ENCODE measurements around the gene CT45A1. TPM values are rescaled to one million over a fixed set of nuclear protein-coding genes. Genes with fewer than 3 reads are reported as not detected.
"Not testable (repeated sequence)": the region's sequence is repeated elsewhere in the genome, so short reads cannot be mapped to it uniquely, and the experiment has no call there.

The CT45A1 gene
- total RNA-seq = not detected

DNA sequence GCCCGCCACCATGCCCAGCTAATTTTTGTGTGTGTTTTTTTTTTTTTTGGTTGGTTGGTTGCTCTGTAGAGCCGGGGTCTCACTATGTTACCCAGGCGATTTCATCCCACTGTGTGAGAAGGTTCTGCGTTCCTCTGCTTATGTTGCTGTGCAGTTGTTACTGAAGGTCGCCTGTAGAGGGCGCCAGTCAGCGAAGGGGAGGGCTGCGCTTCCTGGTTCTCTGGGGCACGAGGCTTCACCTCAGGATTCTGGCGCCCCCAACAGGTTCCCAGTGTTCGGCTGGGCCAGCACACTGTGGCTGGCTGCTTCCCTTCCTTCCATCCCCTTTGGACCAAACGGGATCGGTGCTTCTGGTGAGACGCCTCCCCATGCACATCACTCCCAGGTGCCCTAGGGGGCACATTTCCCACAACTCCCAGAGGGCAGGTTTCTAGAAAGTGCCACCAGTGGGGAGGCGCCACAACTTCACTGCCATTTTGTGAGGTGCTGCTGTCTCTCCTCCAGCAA lies at the start of gene CT45A1:
TSS of gene CT45A1 (plus strand) at position 457 of the 507 bp plus-strand sequence. CDS start 5,302 bp downstream, outside the sequence.
- intact Hi-C loops (cut with micrococcal nuclease); H3K36me3 Mint-ChIP-seq (ENCODE audit: low read depth); H3K9me3 Mint-ChIP-seq; H3K27me3 Mint-ChIP-seq (ENCODE audit: low read depth); H3K27ac Mint-ChIP-seq; H3K4me1 Mint-ChIP-seq (ENCODE audit: low read depth); H3K4me3 Mint-ChIP-seq: not testable (repeated sequence)
- CTCF ChIA-PET = interaction anchor here (0.7 kb wide), 1 partner anchor 536 kb away, joined by 3 read pairs; no protein-coding TSS in a partner anchor
- peak; percentile 34 for DNase-seq

GRCh38 chrX:135672979-135673378 lies 40.5 kb upstream of the CT45A1 start:
- H3K9me3 Mint-ChIP-seq; H3K27ac Mint-ChIP-seq; H3K27me3 Mint-ChIP-seq (ENCODE audit: low read depth); DNase-seq; CTCF ChIA-PET; intact Hi-C loops (cut with micrococcal nuclease); H3K4me3 Mint-ChIP-seq; H3K4me1 Mint-ChIP-seq (ENCODE audit: low read depth); H3K36me3 Mint-ChIP-seq (ENCODE audit: low read depth): not testable (repeated sequence)

DNA sequence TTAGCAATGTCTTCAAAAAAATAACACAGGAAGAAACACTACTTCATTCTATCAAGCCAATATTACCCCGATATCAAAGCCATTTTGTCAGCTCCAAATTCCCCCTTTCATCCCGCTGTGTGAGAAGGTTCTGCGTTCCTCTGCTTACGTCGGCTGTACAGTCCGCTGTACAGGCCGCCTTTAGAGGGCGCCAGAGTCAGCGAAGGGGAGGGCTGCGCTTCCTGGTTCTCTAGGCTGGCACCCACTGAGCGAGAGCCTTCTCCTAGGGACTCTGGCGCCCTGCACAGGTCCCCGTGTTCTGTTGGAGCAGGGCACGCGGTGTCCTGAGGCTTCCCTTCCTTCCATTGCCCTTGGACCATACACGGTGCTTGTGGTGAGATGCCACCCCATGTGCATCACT lies 25.3 kb upstream of the CT45A1 start:
- no peaks in the 10 kb centered on the region for H3K4me1 Mint-ChIP-seq (ENCODE audit: low read depth)
- H3K36me3 Mint-ChIP-seq (ENCODE audit: low read depth) = no peaks in the 10 kb centered on the region
- peak; percentile 9 for DNase-seq
- no peak overlapping the region for H3K4me3 Mint-ChIP-seq
- H3K27me3 Mint-ChIP-seq (ENCODE audit: low read depth) = peaks cover 4% of the 10 kb centered on the region
- H3K27ac Mint-ChIP-seq = no peak overlapping the region
- intact Hi-C loops (cut with micrococcal nuclease) = no loop called here
- CTCF ChIA-PET = interaction anchor here (0.6 kb wide), 1 partner anchor 24 kb away, joined by 4 read pairs; no protein-coding TSS in a partner anchor
- no peaks in the 10 kb centered on the region for H3K9me3 Mint-ChIP-seq

DNA sequence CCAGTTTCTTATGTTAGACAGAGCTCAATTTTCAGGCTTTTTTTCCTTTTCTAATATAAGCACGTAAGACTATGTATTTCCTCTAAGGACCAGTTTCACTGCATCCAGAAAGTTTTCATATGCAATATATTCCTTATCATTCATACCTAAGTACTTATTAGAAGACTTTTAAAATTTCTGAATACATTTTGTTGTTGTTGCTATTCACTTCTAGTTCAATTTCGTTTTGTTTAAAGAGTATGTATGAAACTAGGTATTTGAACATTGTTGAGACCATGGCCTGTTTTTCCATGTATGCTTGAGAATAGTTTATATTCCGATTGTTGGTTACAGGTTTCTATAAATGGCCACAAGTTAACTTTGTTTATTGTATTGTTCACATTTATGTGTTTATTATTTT lies 18.0 kb upstream of the CT45A1 start:
- Mint-ChIP-seq H3K27ac (no peak overlapping the region), H3K27me3 (ENCODE audit: low read depth) (peaks cover 2% of the 10 kb centered on the region), H3K4me1 (ENCODE audit: low read depth) (no peaks in the 10 kb centered on the region), H3K36me3 (ENCODE audit: low read depth) (no peaks in the 10 kb centered on the region), H3K9me3 (no peaks in the 10 kb centered on the region), H3K4me3 (no peak overlapping the region)
- CTCF ChIA-PET = no interaction called here
- intact Hi-C loops (cut with micrococcal nuclease) = loop anchor here (10.0 kb wide), 1 partner anchor 211 kb away; no protein-coding TSS in a partner anchor
- DNase-seq = no peak

DNA sequence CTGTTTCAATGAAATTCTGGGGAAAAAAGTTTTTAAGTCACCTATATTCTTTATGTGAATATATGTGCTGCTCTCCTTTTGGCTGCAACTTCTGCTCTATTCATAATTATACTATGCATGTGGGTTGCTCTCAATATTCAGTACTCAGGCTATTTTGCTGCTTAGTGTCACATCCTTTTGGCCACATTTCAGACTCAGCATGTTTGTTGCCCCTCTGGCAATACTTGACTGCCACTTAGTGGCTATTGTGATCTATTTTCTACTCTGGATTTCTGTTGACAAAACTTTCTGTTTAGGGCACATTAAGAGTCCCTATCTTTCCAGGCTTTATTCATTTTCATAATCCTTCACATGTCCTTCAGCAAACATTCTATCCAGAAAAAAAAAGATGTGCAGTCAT lies 15.8 kb upstream of the CT45A1 start:
- no peaks in the 10 kb centered on the region for H3K9me3 Mint-ChIP-seq
- no peak overlapping the region for H3K4me3 Mint-ChIP-seq
- no peaks in the 10 kb centered on the region for H3K36me3 Mint-ChIP-seq (ENCODE audit: low read depth)
- CTCF ChIA-PET = no interaction called here
- no peaks in the 10 kb centered on the region for H3K4me1 Mint-ChIP-seq (ENCODE audit: low read depth)
- no peak overlapping the region for H3K27ac Mint-ChIP-seq
- intact Hi-C loops (cut with micrococcal nuclease) = loop anchor here (10.0 kb wide), 1 partner anchor 213 kb away; no protein-coding TSS in a partner anchor
- no peaks in the 10 kb centered on the region for H3K27me3 Mint-ChIP-seq (ENCODE audit: low read depth)
- no peak for DNase-seq

DNA sequence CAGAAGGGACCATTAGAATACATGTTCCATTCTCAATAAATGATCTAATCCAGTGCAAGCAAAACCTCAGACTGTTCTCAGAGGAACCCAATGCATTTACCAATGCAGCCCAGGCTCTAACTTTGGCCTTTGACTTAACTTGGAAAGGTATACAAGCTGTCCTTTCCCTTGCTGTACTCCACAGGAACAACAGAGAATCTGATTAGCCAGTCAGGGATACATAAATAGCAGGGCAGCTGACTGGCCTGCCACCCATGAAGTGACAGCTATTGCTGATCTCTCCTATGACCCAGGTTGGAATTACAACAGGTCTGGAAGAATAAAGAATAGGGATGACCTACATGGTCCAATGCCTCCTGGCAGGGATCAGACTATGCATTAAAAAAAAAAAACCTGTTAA lies 14.5 kb upstream of the CT45A1 start:
- DNase-seq = no peak
- Mint-ChIP-seq H3K4me1 (ENCODE audit: low read depth) (no peaks in the 10 kb centered on the region), H3K27ac (no peak overlapping the region), H3K9me3 (no peaks in the 10 kb centered on the region), H3K36me3 (ENCODE audit: low read depth) (no peaks in the 10 kb centered on the region), H3K4me3 (no peak overlapping the region), H3K27me3 (ENCODE audit: low read depth) (no peaks in the 10 kb centered on the region)
- intact Hi-C loops (cut with micrococcal nuclease) = loop anchor here (10.0 kb wide), 1 partner anchor 214 kb away; no protein-coding TSS in a partner anchor
- CTCF ChIA-PET = no interaction called here

- intact Hi-C loops (cut with micrococcal nuclease) = no loop called here
- Mint-ChIP-seq H3K9me3 (no peaks in the 10 kb centered on the region), H3K27ac (no peak overlapping the region), H3K4me1 (ENCODE audit: low read depth) (no peaks in the 10 kb centered on the region), H3K27me3 (ENCODE audit: low read depth) (no peaks in the 10 kb centered on the region), H3K4me3 (no peak overlapping the region), H3K36me3 (ENCODE audit: low read depth) (no peaks in the 10 kb centered on the region)
- CTCF ChIA-PET = no interaction called here
- peak; percentile 57 for DNase-seq
These were observed 5.6 kb upstream of the CT45A1 start for GRCh38 chrX:135707880-135708279.

DNA sequence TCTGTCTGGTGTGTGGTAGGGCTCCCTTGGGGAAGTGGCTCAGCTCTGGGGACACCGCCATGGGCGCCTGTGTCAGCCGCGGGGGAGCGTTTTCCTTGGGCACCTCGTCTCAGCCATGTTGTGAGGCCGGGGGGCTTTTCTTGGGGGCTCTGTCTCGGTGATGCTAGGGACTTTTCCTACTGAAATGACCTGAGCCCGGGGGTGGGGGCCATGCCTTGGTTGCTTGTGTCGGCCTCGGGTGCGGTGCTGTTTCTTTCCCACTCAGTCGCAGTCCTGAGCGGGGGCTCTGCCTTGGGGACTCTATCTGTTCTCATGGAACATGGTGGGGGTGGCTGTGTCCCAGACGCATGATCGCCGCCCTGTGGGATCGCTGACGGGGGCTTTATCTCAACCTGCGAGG lies 356 bp downstream of the CT45A1 start:
- H3K4me1 Mint-ChIP-seq (ENCODE audit: low read depth) = no peaks in the 10 kb centered on the region
- CTCF ChIA-PET = no interaction called here
- H3K9me3 Mint-ChIP-seq = no peaks in the 10 kb centered on the region
- intact Hi-C loops (cut with micrococcal nuclease) = no loop called here
- H3K4me3 Mint-ChIP-seq = no peak overlapping the region
- H3K27me3 Mint-ChIP-seq (ENCODE audit: low read depth) = no peaks in the 10 kb centered on the region
- DNase-seq = no peak
- no peak overlapping the region for H3K27ac Mint-ChIP-seq
- no peaks in the 10 kb centered on the region for H3K36me3 Mint-ChIP-seq (ENCODE audit: low read depth)

DNA sequence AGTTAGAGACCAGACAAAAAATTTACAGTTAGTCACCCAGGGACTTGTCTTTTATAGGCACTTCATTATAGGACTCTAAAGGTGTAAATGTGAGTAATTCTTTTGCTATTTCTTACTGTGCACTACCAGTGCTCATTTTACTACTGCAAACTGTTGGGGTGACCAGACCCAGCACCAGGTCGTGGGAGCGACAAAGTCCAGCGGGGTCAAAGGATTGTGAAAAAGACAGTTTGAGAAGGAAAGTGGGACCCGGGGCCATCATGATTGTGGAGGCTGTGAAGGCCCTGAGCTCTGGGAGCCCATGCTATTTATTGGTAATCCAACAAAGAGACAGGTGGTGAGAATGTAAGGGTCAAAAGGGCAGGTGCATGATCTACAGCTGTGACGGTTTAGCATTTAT lies 21.2 kb downstream of the CT45A1 start:
- H3K27me3 Mint-ChIP-seq (ENCODE audit: low read depth); H3K36me3 Mint-ChIP-seq (ENCODE audit: low read depth); H3K27ac Mint-ChIP-seq; DNase-seq; H3K4me3 Mint-ChIP-seq; intact Hi-C loops (cut with micrococcal nuclease); H3K4me1 Mint-ChIP-seq (ENCODE audit: low read depth); CTCF ChIA-PET; H3K9me3 Mint-ChIP-seq: not testable (repeated sequence)

- H3K4me1 Mint-ChIP-seq (ENCODE audit: low read depth) = no peaks in the 10 kb centered on the region
- no peak overlapping the region for H3K27ac Mint-ChIP-seq
- intact Hi-C loops (cut with micrococcal nuclease) = no loop called here
- no peak for DNase-seq
- H3K36me3 Mint-ChIP-seq (ENCODE audit: low read depth) = no peaks in the 10 kb centered on the region
- no peaks in the 10 kb centered on the region for H3K9me3 Mint-ChIP-seq
- CTCF ChIA-PET = interaction anchor here (0.7 kb wide), 1 partner anchor 31 kb away, joined by 3 read pairs; no protein-coding TSS in a partner anchor
- no peak overlapping the region for H3K4me3 Mint-ChIP-seq
- no peaks in the 10 kb centered on the region for H3K27me3 Mint-ChIP-seq (ENCODE audit: low read depth)
These were observed 24.1 kb downstream of the CT45A1 start for GRCh38 chrX:135737366-135738071.

DNA sequence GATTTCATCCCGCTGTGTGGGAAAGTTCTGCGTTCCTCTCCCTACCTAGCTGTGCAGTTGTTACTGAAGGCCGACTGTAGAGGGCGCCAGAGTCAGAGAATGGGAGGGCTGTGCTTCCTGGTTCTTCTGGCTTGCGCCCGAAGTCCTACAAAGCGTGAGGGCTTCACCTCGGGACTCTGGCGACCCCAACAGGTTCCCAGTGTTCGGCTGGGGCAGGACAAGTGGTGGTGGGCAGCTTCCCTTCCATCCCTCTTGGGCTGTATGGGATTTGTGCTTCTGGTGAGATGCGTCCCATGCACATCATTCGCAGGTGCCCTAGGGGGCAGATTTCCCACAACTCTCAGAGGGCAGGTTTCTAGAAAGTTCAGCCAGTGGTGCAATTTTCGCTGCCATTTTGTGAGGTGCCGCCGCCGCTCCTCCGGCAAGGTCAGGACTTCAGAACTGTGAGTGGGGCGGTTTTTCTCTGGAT lies 27.3 kb downstream of the CT45A1 start:
- intact Hi-C loops (cut with micrococcal nuclease) = no loop called here
- CTCF ChIA-PET = interaction anchor here (0.6 kb wide), 1 partner anchor 526 kb away, joined by 3 read pairs; no protein-coding TSS in a partner anchor
- Mint-ChIP-seq H3K36me3 (ENCODE audit: low read depth) (no peaks in the 10 kb centered on the region), H3K4me1 (ENCODE audit: low read depth) (no peaks in the 10 kb centered on the region), H3K4me3 (peak overlapping the region; percentile 24), H3K27ac (no peak overlapping the region), H3K9me3 (no peaks in the 10 kb centered on the region), H3K27me3 (ENCODE audit: low read depth) (no peaks in the 10 kb centered on the region)
- peak; percentile 74 for DNase-seq

- no peaks in the 10 kb centered on the region for H3K36me3 Mint-ChIP-seq (ENCODE audit: low read depth)
- no peak overlapping the region for H3K4me3 Mint-ChIP-seq
- DNase-seq = no peak
- no peaks in the 10 kb centered on the region for H3K4me1 Mint-ChIP-seq (ENCODE audit: low read depth)
- H3K9me3 Mint-ChIP-seq = no peaks in the 10 kb centered on the region
- no peaks in the 10 kb centered on the region for H3K27me3 Mint-ChIP-seq (ENCODE audit: low read depth)
- H3K27ac Mint-ChIP-seq = no peak overlapping the region
- intact Hi-C loops (cut with micrococcal nuclease) = no loop called here
- CTCF ChIA-PET = interaction anchor here (0.6 to 0.8 kb wide), 2 partner anchors 99 to 526 kb away, joined by 3 read pairs; no protein-coding TSS in a partner anchor
These were observed 27.8 kb downstream of the CT45A1 start for GRCh38 chrX:135741192-135741715.

DNA sequence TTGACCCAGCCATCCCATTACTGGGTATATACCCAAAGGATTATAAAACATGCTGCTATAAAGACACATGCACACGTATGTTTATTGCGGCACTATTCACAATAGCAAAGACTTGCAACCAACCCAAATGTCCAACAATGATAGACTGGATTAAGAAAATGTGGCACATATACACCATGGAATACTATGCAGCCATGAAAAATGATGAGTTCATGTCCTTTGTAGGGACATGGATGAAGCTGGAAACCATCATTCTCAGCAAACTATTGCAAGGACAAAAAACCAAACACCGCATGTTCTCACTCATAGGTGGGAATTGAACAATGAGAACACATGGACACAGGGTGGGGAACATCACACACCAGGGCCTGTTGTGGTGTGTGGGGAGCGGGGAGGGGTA lies 31.3 kb downstream of the CT45A1 start:
- intact Hi-C loops (cut with micrococcal nuclease) = not testable (repeated sequence)

More for the DNA sequence above, 31.3 kb downstream of the CT45A1 start:
- H3K9me3 Mint-ChIP-seq; H3K4me1 Mint-ChIP-seq (ENCODE audit: low read depth); H3K4me3 Mint-ChIP-seq; H3K36me3 Mint-ChIP-seq (ENCODE audit: low read depth); DNase-seq; H3K27me3 Mint-ChIP-seq (ENCODE audit: low read depth); CTCF ChIA-PET; H3K27ac Mint-ChIP-seq: not testable (repeated sequence)
